ENCODE measurements around the gene RAB11FIP3. TPM values are rescaled to one million over a fixed set of nuclear protein-coding genes. Genes with fewer than 3 reads are reported as not detected.
A peak's percentile ranks its signal among the peaks of the same experiment; 100 is the strongest.

Gene RAB11FIP3
- total and polyA plus RNA-seq, 2 of the 13 experiments (the other 11 are each of a cell fraction or from before 2014, with no cell fraction given) = 34.3 to 57.6 TPM

- Histone ChIP-seq H3K79me2 (ENCODE audit: insufficient read depth, low read length) (no peaks in the 10 kb centered on the region), H3K9me3 (ENCODE audit: low read length) (no peaks in the 10 kb centered on the region), H4K20me1 (ENCODE audit: insufficient read depth, low read length) (no peaks in the 10 kb centered on the region), H3K36me3 (replicated peaks in 1 of 2; ENCODE audit: control insufficient read depth in 1 of 2, insufficient read depth in 2 of 2, low read length in 2 of 2) (peaks cover 2 to 4% of the 10 kb centered on the region in 2 experiments; a peak in 2 of 5 replicates), H3K27ac (ENCODE audit: extremely low read length, insufficient read depth, low read length) (peak overlapping the region; percentile 67), H3K9ac (ENCODE audit: insufficient read depth, low read depth, low read length) (no peak overlapping the region), H3K27me3 (ENCODE audit: control insufficient read depth in 1 of 2, insufficient read depth in 2 of 2, low read length in 2 of 2) (0 out of 5 replicates have a peak, but pooled peaks cover 0 to 5% of the 10 kb centered on the region in 2 experiments), H3K4me2 (ENCODE audit: low read depth, low read length) (no peak overlapping the region; the same call in 1 of the 2 replicates), H3K4me1 (ENCODE audit: insufficient read depth, low read length) (peaks cover 52% of the 10 kb centered on the region), H2AFZ (ENCODE audit: low read length) (no peak overlapping the region), H3K4me3 (replicated peaks in 1 of 3; ENCODE audit: insufficient read depth in 1 of 3, low read depth in 2 of 3, low read length in 3 of 3) (no peak overlapping the region)
- TSS peak; percentile 39 for BruUV-seq (replicated peaks)
- DNase-seq (ENCODE audit: low spot score) (no peak), FAIRE-seq (no peak), ATAC-seq (no peak)
- intact Hi-C loops (cut with micrococcal nuclease; ENCODE audit: unreplicated experiment) (no loop called here), in situ Hi-C loops (cut with HindIII; ENCODE audit: extremely low pct_ligation_motif_present, low pct_unique_long_range_greater_than_20kb) (no loop called here)
- TF ChIP-seq CBX1 (IDR thresholded peaks at IDR 0.05; ENCODE audit: low read depth) (no peak), POLR2A (IDR thresholded peaks at IDR 0.05; ENCODE audit: insufficient read depth in 1 of 2, low read depth in 2 of 2, low read length in 2 of 2) (0 out of 4 replicates have a peak, but pooled peaks of 1 of the 2 experiments have one; percentile 14), THAP11 (CRISPR knock-in tag; IDR thresholded peaks at IDR 0.05) (no peak), HNRNPL (IDR thresholded peaks at IDR 0.05; ENCODE audit: low read depth, low read length) (peak; percentile 94), ZNF644 (CRISPR knock-in tag; IDR thresholded peaks at IDR 0.05; ENCODE audit: low read depth) (no peak), HNRNPK (IDR thresholded peaks at IDR 0.05; ENCODE audit: low read depth, low read length, poor library complexity, severe bottlenecking) (peak; percentile 13), AGO2 (optimal IDR thresholded peaks at IDR 0.05; ENCODE audit: low read depth, low read length) (peak; percentile 63), ZNF446 (CRISPR knock-in tag; IDR thresholded peaks at IDR 0.05) (no peak)
- whole genome bisulfite sequencing (ENCODE audit: low lambda C conversion rate) = 98% methylated on average over 9 of the region's 33 CpGs
- CTCF ChIA-PET (ENCODE audit: low intra/inter-chr PET ratio, low total read pairs) = no interaction called here
- POLR2A ChIA-PET = interaction anchor here (1.0 kb wide), 1 partner anchor 10 kb away, joined by 3 read pairs; no protein-coding TSS in a partner anchor
These were observed 128.3 kb downstream of the RAB11FIP3 start for GRCh38 chr16:553601-554296.

- WGBS (ENCODE audit: low lambda C conversion rate) = 31% methylated on average over 8 of the region's 11 CpGs
- ChIA-PET POLR2A (interaction anchor here (1.0 kb wide), 1 partner anchor 10 kb away, joined by 3 read pairs; no protein-coding TSS in a partner anchor), CTCF (ENCODE audit: low intra/inter-chr PET ratio, low total read pairs) (no interaction called here)
- peaks cover 0 to 4% of the 10 kb centered on the region in 2 experiments; a peak in 1 of 5 replicates for H3K36me3 ChIP-seq (replicated peaks in 1 of 2; ENCODE audit: control insufficient read depth in 1 of 2, insufficient read depth in 2 of 2, low read length in 2 of 2)
- no TSS peak for BruUV-seq (replicated peaks)
- H2AFZ ChIP-seq (ENCODE audit: low read length) = no peak overlapping the region
- FAIRE-seq (no peak), DNase-seq (ENCODE audit: low spot score) (peak; percentile 24), ATAC-seq (no peak)
- peak overlapping the region; percentile 13; the same call in 1 of the 2 replicates for H3K4me2 ChIP-seq (ENCODE audit: low read depth, low read length)
- H4K20me1 ChIP-seq (ENCODE audit: insufficient read depth, low read length) = no peaks in the 10 kb centered on the region
- in situ Hi-C loops (cut with HindIII; ENCODE audit: extremely low pct_ligation_motif_present, low pct_unique_long_range_greater_than_20kb) (no loop called here), intact Hi-C loops (cut with micrococcal nuclease; ENCODE audit: unreplicated experiment) (no loop called here)
- H3K4me1 ChIP-seq (ENCODE audit: insufficient read depth, low read length) = peaks cover 57% of the 10 kb centered on the region
- H3K4me3 ChIP-seq (replicated peaks in 1 of 3; ENCODE audit: insufficient read depth in 1 of 3, low read depth in 2 of 3, low read length in 3 of 3) = no peak overlapping the region
- H3K9me3 ChIP-seq (ENCODE audit: low read length) = no peaks in the 10 kb centered on the region
- peaks cover 0 to 8% of the 10 kb centered on the region in 2 experiments; a peak in 2 of 5 replicates for H3K27me3 ChIP-seq (ENCODE audit: control insufficient read depth in 1 of 2, insufficient read depth in 2 of 2, low read length in 2 of 2)
- H3K79me2 ChIP-seq (ENCODE audit: insufficient read depth, low read length) = no peaks in the 10 kb centered on the region
- H3K27ac ChIP-seq (ENCODE audit: extremely low read length, insufficient read depth, low read length) = peak overlapping the region; percentile 67
- no peak overlapping the region for H3K9ac ChIP-seq (ENCODE audit: insufficient read depth, low read depth, low read length)
- TF ChIP-seq NR2F6 (IDR thresholded peaks at IDR 0.05) (no peak), NR2F6 (CRISPR knock-in tag; IDR thresholded peaks at IDR 0.05) (0 out of 2 replicates have a peak, but pooled peaks have one; percentile 12), ZBTB42 (CRISPR knock-in tag; IDR thresholded peaks at IDR 0.05) (no peak), ZNF549 (CRISPR knock-in tag; IDR thresholded peaks at IDR 0.05) (no peak), HNRNPL (IDR thresholded peaks at IDR 0.05; ENCODE audit: low read depth, low read length) (peak; percentile 79; the same call in 1 of the 2 replicates), ZNF780A (CRISPR knock-in tag; IDR thresholded peaks at IDR 0.05) (no peak), HMG20A (CRISPR knock-in tag; IDR thresholded peaks at IDR 0.05; ENCODE audit: borderline replicate concordance) (no peak), ZNF230 (CRISPR knock-in tag; IDR thresholded peaks at IDR 0.05) (no peak)
- TF ChIP-seq, protein P1, sequence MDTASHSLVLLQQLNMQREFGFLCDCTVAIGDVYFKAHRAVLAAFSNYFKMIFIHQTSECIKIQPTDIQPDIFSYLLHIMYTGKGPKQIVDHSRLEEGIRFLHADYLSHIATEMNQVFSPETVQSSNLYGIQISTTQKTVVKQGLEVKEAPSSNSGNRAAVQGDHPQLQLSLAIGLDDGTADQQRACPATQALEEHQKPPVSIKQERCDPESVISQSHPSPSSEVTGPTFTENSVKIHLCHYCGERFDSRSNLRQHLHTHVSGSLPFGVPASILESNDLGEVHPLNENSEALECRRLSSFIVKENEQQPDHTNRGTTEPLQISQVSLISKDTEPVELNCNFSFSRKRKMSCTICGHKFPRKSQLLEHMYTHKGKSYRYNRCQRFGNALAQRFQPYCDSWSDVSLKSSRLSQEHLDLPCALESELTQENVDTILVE (CRISPR knock-in tag; IDR thresholded peaks at IDR 0.05) = no peak
- TF ChIP-seq, protein P2, sequence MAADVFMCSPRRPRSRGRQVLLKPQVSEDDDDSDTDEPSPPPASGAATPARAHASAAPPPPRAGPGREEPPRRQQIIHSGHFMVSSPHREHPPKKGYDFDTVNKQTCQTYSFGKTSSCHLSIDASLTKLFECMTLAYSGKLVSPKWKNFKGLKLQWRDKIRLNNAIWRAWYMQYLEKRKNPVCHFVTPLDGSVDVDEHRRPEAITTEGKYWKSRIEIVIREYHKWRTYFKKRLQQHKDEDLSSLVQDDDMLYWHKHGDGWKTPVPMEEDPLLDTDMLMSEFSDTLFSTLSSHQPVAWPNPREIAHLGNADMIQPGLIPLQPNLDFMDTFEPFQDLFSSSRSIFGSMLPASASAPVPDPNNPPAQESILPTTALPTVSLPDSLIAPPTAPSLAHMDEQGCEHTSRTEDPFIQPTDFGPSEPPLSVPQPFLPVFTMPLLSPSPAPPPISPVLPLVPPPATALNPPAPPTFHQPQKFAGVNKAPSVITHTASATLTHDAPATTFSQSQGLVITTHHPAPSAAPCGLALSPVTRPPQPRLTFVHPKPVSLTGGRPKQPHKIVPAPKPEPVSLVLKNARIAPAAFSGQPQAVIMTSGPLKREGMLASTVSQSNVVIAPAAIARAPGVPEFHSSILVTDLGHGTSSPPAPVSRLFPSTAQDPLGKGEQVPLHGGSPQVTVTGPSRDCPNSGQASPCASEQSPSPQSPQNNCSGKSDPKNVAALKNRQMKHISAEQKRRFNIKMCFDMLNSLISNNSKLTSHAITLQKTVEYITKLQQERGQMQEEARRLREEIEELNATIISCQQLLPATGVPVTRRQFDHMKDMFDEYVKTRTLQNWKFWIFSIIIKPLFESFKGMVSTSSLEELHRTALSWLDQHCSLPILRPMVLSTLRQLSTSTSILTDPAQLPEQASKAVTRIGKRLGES (CRISPR knock-in tag; IDR thresholded peaks at IDR 0.05; ENCODE audit: borderline replicate concordance) = no peak
These were observed 128.8 kb downstream of the RAB11FIP3 start for GRCh38 chr16:554297-554621.
